ENCODE data around the gene MFSD6.

MFSD6 gene

GRCh38 chr2:190447766-190448165 is 39.6 kb downstream of the MFSD6 start:
- H3K27ac ChIP-seq = no peak overlapping the region
- TF ChIP-seq CTCF (conservative IDR thresholded peaks at IDR 0.05) (no peak), ZFX (IDR thresholded peaks at IDR 0.05) (no peak)

GRCh38 chr2:190449925-190450324 is 41.8 kb downstream of the MFSD6 start:
- H3K27ac ChIP-seq = no peak overlapping the region
- no peak for TF ChIP-seq ZFX (IDR thresholded peaks at IDR 0.05)
- TF ChIP-seq CTCF (conservative IDR thresholded peaks at IDR 0.05) = no peak

GRCh38 chr2:190450363-190450762 is 42.2 kb downstream of the MFSD6 start:
- TF ChIP-seq CTCF (conservative IDR thresholded peaks at IDR 0.05) (no peak), ZFX (IDR thresholded peaks at IDR 0.05) (no peak)
- no peak overlapping the region for H3K27ac ChIP-seq

GRCh38 chr2:190451561-190452176 is 43.5 kb downstream of the MFSD6 start:
- TF ChIP-seq CTCF (conservative IDR thresholded peaks at IDR 0.05) (no peak), ZFX (IDR thresholded peaks at IDR 0.05) (no peak)

GRCh38 chr2:190452433-190452832 is 44.3 kb downstream of the MFSD6 start:
- no peak for TF ChIP-seq ZFX (IDR thresholded peaks at IDR 0.05)
- no peak for TF ChIP-seq CTCF (conservative IDR thresholded peaks at IDR 0.05)
- no peak overlapping the region for H3K27ac ChIP-seq

More at GRCh38 chr2:190451561-190452176, 43.5 kb downstream of the MFSD6 start:
- no peak overlapping the region for H3K27ac ChIP-seq

- no peak overlapping the region for H3K27ac ChIP-seq
- TF ChIP-seq ZFX (IDR thresholded peaks at IDR 0.05) = no peak
These were observed 46.6 kb downstream of the MFSD6 start for GRCh38 chr2:190454795-190455194.

GRCh38 chr2:190455358-190456095 is 47.4 kb downstream of the MFSD6 start:
- TF ChIP-seq CTCF (conservative IDR thresholded peaks at IDR 0.05) (no peak), ZFX (IDR thresholded peaks at IDR 0.05) (no peak)
- H3K27ac ChIP-seq = no peak overlapping the region
